SK-N-MC (cell line): ENCODE results near the gene DBI.

Experiments
- EZH2 ChIP-seq: fragments of 200-600 bp; sonication (generic); IDR thresholded peaks from one replicate; pipeline ENCODE4 v1.6.1; 2017; ENCODE audit warnings: antibody characterized with exemption
- POLR2AphosphoS5 ChIP-seq: IDR thresholded peaks from 2 replicates; pipeline ENCODE4 v1.6.1; 2012; ENCODE audit warnings: mild to moderate bottlenecking, low read depth, low read length, borderline replicate concordance

DNA sequence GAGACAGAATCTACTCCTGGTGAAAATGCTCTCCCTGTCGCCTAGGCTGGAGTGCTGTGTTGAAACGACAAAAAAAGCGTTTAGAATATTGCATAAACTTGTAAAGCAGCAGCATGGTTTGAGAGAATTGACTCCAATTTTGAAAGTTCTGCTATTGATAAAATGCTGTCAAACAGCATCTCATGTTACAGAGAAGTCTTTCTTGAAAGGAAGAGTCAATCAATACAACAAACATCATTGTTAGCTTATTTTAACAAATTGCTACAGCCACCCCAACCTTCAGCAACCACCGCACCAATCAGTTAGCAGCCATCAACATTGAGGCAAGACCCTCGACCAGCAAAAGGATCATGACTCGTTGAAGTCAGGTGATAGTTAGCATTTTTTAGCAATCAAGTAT, 7.0 kb upstream of the DBI start:
- TF ChIP-seq POLR2AphosphoS5 (no peak), EZH2 (no peak)
